ENCODE results near the gene DIDO1. TPM values are rescaled to one million over a fixed set of nuclear protein-coding genes. Genes with fewer than 3 reads are reported as not detected.

DIDO1 gene
- total and polyA plus RNA-seq, 2 of the 13 experiments (the other 11 are each of a cell fraction or from before 2014, with no cell fraction given) = 75.0 to 75.1 TPM

DNA sequence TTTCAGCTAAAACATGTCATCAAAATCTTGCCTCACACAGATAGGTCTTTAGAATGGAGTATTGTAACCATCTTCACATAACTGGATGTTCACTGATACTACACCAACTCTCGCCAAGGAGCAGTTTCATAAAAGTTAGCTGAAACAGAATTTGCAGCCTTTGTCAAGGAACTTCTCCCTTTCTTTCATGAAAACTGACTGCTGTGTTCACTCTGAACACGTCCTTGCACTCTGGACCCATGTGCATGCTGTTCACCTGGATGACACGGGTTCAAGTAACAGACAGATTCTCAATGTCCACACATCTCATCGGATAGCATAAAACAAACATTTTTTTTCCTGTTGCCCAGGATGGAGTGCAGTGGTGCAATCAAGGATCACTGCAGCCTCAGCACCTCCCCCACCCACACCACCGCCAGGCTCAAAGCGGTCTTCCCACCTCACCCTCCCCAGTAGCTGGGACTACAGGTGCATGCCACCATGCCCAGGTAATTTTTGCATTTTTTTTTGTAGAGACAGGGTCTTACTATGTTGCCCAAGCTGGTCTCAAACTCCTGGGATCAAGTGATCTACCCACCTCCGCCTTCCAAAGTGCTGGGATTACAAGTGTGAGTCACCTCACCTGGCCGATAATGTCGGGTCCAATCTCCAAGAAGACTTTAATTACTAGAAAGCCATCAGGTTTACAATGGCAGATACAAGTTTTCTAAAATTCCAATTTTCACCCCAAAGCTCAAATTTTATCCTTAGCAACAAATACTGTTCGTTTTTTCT is 9.4 kb downstream of the DIDO1 start (continued):
- TF ChIP-seq, protein P1, sequence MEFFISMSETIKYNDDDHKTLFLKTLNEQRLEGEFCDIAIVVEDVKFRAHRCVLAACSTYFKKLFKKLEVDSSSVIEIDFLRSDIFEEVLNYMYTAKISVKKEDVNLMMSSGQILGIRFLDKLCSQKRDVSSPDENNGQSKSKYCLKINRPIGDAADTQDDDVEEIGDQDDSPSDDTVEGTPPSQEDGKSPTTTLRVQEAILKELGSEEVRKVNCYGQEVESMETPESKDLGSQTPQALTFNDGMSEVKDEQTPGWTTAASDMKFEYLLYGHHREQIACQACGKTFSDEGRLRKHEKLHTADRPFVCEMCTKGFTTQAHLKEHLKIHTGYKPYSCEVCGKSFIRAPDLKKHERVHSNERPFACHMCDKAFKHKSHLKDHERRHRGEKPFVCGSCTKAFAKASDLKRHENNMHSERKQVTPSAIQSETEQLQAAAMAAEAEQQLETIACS (CRISPR knock-in tag; IDR thresholded peaks at IDR 0.05) = no peak
- TF ChIP-seq TARDBP (CRISPR knock-in tag; IDR thresholded peaks at IDR 0.05) (peak; percentile 99), TBX3 (IDR thresholded peaks at IDR 0.05; ENCODE audit: borderline replicate concordance) (peak; percentile 50; the same call in 1 of the 2 replicates), KDM4B (CRISPR knock-in tag; IDR thresholded peaks at IDR 0.05) (peak; percentile 93; the same call in 1 of the 2 replicates), SP2 (CRISPR knock-in tag; IDR thresholded peaks at IDR 0.05) (no peak), CBX2 (IDR thresholded peaks at IDR 0.05; ENCODE audit: low read depth, low read length) (no peak), CBX2 (CRISPR knock-in tag; IDR thresholded peaks at IDR 0.05; ENCODE audit: low read depth) (peak; percentile 34; the same call in 1 of the 2 replicates), ZNF484 (CRISPR knock-in tag; IDR thresholded peaks at IDR 0.05; ENCODE audit: borderline replicate concordance, low read depth) (no peak), FOSL2 (CRISPR knock-in tag; IDR thresholded peaks at IDR 0.05) (peak; percentile 90), PHF8 (CRISPR knock-in tag; IDR thresholded peaks at IDR 0.05) (peak; percentile 64; the same call in 1 of the 2 replicates), ZNF781 (CRISPR knock-in tag; IDR thresholded peaks at IDR 0.05; ENCODE audit: borderline replicate concordance, not compliant biosample characterization) (no peak), NR3C1 (CRISPR knock-in tag; IDR thresholded peaks at IDR 0.05) (no peak), ZNF883 (CRISPR knock-in tag; IDR thresholded peaks at IDR 0.05; ENCODE audit: not compliant biosample characterization) (peak; percentile 80), ARID2 (CRISPR knock-in tag; IDR thresholded peaks at IDR 0.05; ENCODE audit: borderline replicate concordance) (peak; percentile 97), SP5 (CRISPR knock-in tag; IDR thresholded peaks at IDR 0.05; ENCODE audit: borderline replicate concordance, low read depth) (peak; percentile 82), CBFB (CRISPR knock-in tag; IDR thresholded peaks at IDR 0.05) (no peak; the same call in 1 of the 2 replicates), ISL2 (CRISPR knock-in tag; IDR thresholded peaks at IDR 0.05) (peak; percentile 92), TGIF2 (CRISPR knock-in tag; IDR thresholded peaks at IDR 0.05) (peak; percentile 97), ZNF354B (CRISPR knock-in tag; IDR thresholded peaks at IDR 0.05) (0 out of 2 replicates have a peak, but pooled peaks have one; percentile 23), AKAP8 (CRISPR knock-in tag; IDR thresholded peaks at IDR 0.05) (peak; percentile 98), MLLT10 (CRISPR knock-in tag; IDR thresholded peaks at IDR 0.05) (peak; percentile 79), ZNF773 (CRISPR knock-in tag; IDR thresholded peaks at IDR 0.05; ENCODE audit: borderline replicate concordance) (no peak), ZEB1 (IDR thresholded peaks at IDR 0.05; ENCODE audit: insufficient replicate concordance, low read depth) (peak; percentile 95)
- TF ChIP-seq, protein P2, sequence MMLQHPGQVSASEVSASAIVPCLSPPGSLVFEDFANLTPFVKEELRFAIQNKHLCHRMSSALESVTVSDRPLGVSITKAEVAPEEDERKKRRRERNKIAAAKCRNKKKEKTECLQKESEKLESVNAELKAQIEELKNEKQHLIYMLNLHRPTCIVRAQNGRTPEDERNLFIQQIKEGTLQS (CRISPR knock-in tag; IDR thresholded peaks at IDR 0.05) = peak; percentile 79
- TF ChIP-seq, protein P3, sequence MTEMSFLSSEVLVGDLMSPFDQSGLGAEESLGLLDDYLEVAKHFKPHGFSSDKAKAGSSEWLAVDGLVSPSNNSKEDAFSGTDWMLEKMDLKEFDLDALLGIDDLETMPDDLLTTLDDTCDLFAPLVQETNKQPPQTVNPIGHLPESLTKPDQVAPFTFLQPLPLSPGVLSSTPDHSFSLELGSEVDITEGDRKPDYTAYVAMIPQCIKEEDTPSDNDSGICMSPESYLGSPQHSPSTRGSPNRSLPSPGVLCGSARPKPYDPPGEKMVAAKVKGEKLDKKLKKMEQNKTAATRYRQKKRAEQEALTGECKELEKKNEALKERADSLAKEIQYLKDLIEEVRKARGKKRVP (CRISPR knock-in tag; IDR thresholded peaks at IDR 0.05) = peak in 1 of 2 experiments; percentile 93; a peak in 2 of 4 replicates
- TF ChIP-seq, protein P4, sequence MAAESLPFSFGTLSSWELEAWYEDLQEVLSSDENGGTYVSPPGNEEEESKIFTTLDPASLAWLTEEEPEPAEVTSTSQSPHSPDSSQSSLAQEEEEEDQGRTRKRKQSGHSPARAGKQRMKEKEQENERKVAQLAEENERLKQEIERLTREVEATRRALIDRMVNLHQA (CRISPR knock-in tag; IDR thresholded peaks at IDR 0.05) = no peak
- TF ChIP-seq, protein P5, sequence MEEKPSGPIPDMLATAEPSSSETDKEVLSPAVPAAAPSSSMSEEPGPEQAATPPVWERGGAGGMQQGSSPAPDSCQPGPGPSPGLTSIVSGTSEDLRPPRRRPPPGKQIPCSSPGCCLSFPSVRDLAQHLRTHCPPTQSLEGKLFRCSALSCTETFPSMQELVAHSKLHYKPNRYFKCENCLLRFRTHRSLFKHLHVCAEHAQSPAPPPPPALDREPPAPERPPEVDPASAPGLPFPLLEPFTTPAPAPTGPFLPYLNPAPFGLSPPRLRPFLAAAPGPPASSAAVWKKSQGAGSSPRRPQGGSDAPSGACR (CRISPR knock-in tag; IDR thresholded peaks at IDR 0.05) = peak; percentile 100

Data from HepG2 (cell line).